ENCODE results near the gene PDK2.

The PDK2 gene

DNA sequence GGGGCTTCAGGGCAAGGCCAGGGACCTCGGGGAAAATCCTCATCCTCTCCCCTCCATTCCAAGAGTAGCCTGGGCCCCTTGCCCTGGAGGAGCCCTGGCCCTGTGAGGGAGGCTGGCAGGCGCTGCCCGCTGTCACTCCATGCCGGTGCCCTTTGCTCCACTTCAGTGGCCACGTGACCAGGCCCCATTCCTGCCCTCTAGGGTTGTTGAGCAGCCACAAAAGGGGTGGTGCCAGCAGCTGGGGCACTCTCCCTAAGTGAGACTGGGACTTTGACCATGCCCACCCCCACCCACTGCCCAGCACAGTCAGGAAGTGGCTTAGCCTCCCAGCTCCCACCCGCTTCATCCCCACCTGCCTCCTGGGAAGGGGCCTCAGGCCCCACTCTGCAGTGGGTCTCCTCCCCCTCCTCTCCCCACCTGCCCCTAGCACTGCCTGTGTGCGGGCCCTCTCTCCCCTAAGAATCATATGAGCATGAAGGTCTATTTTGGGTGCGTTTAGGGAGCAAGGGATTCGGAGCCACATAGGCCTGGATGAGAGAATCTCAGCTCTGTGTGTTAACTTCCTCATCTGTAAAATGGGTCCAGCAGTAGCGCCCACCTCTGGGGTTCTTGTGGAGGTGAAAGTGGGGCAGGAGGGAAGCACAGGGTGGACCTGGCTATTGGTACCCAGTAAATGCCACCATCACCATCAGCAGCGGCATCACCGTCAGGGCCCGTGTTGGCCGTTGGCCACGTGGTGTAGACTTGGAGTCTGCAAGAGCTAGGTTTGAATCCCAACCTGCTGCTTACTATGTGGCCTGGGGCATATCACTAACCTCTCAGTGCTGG is 7.2 kb downstream of the PDK2 start:
- DNase-seq = no peak

DNA sequence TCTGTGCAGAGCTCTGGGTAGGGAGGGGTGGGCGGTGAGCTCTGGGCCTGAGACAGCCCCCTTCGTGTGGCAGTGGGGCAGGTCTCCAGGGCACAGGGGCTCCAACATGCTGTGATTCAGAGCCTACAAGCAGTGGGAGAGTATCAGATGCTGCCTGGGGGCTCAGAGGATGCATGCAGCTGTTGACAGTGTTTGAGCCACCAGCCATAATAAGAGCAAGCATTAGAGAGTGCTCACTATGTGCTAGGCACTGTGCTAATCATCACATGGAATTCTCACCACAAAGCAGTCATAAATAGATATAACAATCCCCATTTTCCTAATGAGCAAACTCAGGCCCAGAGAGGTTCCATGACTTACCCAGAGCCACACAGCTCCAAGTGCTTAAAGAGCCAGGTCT is 8.1 kb downstream of the PDK2 start:
- DNase-seq = no peak

DNA sequence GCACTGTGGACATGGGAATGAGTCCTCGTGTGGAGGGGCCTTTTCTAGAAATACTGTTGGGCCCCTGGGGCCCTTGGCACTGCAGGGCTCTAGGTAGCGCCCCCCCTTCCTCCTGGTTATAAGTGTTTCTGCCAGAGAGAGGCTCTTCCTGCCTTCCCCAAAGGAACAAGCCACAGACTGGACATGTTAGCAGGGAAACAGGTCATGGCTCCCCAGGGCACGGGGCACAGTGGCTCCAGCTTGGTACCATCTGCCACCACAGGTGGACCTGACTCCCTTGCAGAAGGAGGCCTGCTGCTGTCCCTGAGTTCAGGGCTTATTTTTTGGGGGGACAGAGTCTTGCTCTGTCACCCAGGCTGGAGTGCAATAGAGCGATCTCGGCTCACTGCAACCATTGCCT is 8.8 kb downstream of the PDK2 start:
- DNase-seq = no peak

DNA sequence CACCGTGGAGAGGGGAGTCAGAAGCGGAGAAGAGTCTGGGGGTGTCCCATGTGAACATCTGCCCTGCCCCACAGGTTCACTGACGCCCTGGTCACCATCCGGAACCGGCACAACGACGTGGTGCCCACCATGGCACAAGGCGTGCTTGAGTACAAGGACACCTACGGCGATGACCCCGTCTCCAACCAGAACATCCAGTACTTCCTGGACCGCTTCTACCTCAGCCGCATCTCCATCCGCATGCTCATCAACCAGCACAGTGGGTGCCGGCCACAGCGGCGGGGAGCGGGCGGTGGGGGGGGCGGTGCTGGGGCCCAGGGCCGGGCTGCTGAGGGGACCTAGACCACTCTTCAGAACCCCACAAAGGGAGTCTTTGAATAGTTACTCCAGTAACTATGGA is 10.7 kb downstream of the PDK2 start:
- DNase-seq = no peak

DNA sequence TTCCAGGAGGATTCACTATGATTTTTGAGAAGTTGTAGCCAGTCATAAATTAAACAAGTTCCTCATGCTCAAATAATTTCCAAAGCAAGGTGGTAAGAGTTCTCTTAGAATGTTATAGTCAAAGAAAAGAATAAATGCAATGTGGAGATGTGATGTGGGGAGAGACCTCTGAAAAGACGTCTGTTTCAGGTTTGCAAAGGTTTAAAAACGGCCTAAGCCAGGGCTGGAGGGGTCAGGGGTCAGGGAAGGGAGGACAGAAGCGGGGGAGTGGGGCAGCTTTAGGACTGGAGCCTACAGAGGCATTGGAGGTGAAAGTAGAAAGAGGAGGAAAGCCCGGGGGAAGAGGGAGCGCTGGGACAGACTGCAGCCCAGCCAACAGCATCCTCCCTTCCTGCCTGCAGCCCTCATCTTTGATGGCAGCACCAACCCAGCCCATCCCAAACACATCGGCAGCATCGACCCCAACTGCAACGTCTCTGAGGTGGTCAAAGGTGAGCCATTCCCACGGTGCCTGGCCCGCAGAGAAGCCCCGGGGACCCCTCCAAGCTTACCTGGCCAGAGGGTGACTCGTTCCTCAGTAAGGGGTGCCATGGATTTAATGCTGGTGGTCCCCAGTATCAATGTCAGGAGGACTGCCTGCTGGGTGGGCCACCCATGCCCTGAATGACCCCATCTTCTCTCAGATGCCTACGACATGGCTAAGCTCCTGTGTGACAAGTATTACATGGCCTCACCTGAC is 11.4 kb downstream of the PDK2 start:
- no peak for DNase-seq

DNA sequence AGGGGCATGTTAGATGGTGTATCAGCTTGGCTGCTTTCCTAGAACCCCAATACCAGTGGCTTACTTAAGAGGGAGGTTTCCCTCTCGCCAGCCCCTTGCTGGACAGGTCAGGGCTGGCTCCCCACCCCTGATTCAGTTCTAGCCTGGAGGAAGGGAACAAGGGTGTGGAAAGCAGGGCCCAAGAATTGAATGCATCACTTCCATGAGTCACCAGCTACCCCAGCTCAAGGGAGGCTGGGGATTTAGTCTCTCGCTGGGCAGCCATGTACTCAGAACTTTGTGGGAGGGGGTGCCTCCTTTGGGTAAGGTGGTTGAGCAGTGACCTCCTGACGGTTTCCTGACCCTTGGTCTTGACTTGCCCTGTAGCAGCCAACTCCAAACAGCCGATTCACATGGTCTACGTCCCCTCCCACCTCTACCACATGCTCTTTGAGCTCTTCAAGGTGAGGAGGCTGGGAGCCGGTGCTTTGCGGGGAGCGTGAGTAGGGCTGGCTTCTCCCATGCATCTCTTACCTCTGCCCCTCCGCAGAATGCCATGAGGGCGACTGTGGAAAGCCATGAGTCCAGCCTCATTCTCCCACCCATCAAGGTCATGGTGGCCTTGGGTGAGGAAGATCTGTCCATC is 12.8 kb downstream of the PDK2 start:
- DNase-seq = no peak

DNA sequence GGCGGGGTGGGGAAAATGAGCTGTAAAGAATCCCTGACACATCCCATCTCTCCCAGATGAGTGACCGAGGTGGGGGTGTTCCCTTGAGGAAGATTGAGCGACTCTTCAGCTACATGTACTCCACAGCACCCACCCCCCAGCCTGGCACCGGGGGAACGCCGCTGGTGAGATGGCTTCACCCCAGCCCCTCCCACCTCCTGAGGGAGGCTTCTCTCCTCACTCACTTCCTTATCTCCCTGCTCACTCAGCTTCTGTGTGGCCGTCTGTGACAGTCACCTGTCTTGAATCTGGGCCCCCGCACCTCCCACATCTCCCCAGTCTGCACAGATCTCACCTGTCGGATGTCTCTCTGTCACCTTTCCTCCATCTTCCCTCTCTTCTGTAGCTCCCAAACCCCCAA is 13.4 kb downstream of the PDK2 start:
- no peak for DNase-seq

DNA sequence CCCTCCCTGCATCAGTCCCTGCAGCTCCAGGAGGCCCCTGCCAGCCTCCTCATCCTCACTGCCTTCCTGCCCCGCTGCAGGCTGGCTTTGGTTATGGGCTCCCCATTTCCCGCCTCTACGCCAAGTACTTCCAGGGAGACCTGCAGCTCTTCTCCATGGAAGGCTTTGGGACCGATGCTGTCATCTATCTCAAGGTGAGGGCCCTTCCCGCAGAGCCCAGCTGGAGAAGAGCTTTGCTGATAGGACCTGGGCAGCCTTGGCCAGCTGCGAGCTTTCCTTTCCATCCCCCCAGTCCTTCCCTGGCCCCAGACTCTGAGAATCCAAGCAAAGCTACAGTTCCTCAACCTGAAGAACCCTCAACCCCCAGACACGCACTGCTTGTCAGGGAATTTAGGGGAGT is 14.1 kb downstream of the PDK2 start:
- DNase-seq = no peak

DNA sequence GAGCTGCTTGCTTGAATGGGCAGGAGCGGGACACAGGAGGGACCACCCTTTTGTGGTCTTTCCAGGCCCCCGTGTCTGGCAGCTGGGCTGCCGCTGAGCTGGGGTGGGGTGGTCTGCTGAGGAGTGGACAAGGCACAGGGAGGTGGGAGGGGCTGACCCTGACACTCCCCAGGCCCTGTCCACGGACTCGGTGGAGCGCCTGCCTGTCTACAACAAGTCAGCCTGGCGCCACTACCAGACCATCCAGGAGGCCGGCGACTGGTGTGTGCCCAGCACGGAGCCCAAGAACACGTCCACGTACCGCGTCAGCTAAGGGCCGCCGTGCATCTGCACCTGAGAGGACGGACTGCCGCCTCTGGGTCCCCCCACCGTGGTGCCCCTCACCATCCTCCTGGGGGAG is 14.6 kb downstream of the PDK2 start:
- DNase-seq = no peak

DNA sequence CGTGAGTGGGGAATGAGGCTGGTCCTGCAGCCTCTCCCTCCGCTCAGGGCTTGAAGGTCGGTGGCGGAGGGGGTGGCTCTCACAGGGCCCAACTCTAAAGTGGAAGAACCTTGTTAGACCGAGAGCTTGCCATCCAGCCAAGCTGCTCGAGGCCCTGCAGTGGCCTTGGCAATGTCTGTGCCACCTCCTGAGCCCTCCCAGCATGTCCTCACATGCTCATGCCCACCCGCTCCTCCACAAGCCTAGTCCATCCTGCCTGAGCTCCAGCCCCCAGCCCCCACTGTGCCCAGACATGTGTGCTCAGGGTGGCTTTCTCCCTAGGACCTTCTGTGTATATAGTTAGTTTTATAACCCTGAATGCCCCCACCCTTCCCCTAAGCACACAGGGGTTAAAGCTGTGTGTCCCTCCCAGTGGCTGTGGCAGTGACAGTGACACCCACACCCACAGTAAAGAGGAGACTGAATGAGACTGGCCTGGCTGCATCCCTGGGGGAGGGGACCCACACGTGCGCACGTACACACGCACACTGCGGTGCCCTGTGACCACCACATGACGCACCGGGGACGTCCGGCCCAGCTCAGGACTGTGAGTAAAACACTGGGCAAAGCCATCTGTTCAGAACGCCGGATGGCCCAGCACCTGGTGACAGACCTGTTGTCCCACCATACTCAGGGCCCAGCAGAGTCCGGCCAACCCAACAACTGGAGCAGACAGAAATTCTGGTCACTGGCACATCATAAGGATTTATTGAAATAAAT is 15.6 kb downstream of the PDK2 start:
- DNase-seq = no peak

DNA sequence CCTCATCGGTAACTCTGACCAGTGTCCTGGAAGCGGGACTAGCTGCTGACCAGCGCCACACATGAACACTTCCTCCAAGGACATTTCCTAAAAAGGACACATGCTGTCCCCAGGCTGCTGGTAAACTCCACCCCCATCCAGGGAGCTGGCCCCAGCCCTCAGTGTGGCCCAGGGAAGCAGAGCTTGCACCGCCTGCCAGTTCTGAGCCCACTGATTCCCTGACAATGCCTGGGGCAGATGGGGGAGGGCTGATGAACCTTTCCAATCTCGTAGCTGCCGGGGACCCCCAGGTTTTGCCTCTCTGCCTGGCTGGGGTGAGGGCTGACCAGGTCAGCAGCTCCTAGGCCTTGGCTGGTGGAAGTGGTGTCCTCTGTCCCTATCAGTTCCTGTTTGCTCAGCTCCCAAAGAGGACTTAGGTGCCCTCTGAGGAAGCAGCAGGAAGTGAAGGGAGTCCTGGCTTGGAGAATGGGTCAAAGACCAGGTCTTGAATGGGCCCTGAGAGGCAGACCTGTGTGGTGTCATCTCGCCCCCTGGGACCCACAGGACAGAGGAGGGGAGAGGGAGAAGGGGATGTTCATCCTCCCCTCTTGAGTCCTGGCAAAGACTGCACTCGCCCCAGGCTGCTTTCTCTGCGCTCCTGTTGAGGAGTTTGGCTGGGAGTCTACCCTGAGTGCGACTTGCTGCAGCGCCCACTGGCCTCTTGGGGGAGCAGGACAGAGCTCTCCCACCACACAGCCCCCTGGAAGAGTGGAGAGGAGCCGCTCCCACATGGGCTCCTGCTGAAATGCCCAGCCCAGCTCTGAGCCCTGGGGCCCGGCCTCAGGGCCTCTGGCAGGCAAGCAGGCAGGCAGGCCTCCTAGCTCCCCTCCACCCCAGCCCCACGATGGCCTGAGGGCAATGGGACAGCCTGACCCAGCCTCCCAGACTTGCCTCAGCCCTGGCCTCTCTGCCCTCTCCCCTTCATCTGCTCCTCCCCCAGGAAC is 16.8 kb downstream of the PDK2 start:
- no peak for DNase-seq

DNA sequence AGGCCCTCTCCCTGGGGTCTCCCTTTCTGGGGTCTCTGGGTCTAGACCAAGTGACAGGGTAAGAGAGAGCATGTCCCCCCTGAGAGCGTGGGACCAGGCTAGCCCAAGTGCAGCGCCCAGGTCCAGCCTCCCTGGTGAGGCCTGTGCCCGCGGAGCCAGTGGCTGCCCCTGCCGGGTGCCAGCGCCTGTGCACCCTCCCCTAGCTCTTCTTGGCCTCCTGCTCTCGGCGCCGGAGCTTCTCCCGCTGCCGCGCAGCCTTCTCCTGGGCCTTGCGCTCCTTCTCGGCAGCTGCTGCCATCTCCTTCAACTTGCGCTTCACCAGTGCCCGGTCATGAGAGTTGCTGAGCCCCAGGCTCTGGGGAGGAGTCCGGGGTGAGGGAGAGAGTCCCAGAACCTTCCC is 17.5 kb downstream of the PDK2 start:
- DNase-seq = no peak

DNA sequence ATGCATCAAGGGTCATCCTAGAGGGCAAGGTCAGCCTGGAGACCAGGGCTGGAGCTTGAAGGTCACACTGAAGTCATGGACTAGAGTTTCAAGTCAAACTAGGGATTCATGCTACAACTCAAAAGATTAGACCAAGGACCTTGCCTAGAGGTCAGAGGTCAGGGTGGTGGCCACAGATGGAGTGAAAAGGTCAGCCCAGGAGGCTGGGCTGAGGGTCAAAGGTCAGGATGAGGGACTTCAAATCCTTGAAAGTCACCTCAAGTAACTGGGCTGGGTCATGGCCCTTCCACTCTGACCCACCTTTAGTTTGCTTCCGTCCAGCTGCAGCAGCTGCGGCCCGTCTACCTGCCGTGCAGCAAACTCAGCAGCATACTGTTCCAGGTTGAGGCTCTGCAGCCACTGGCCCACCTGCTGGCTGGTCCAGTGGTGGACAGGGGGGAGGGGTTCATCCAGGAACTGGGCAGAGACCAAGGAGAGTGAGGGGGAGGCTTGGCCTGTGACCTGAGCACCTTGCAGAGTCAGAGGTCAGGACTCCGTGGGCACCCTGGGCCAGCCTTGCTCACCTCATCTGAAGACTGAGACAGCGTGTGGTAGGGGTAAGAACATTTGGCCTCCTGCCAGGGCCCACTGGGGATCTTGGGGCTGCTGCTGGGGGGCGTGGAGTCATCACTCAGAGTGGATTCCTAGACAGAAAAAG is 18.6 kb downstream of the PDK2 start:
- no peak for DNase-seq

DNA sequence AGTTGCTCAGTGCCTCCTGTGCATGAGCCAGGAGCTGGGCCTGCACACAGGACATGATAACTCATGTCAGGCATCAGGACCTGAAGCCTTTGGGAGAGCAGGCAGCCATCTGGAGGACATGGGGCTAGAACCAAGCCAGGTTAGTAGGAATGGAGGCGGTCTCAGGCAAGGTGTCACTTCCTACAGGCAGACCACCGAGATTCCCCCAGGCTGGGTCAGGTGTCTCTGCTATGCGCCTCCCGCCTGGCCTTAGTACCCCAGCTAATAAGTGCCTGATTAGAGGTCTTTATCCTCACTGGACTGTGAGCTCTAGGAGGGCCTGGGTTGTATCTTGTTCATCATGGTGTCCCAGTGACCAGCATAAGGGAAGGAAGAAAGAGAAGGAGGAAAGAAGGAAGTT is 19.2 kb downstream of the PDK2 start:
- DNase-seq = no peak

DNA sequence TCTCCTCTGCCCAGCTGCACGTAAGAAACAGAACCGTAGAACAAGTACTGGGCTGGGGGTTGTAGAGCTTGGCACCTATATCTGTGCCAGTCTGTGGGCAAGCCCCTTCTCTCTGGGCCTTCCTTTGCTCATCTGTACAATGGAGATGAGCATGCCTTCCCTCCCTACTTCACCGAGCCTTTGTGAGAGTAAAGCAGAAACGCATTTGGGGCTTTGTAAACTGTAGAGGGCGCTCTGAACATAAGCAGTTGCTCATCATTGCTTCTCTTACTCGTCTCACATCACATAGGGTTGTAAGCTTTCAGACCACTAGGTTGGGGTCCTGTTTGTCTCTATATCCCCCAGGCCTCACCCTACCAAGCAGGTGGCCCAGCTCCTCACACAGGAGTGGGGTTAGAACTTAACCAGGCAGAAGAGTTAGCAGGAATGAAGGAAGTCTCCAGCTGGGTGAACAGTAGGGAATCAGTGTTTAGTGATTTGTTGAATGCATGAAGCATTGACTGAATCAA is 19.8 kb downstream of the PDK2 start:
- peak; percentile 59 for DNase-seq

DNA sequence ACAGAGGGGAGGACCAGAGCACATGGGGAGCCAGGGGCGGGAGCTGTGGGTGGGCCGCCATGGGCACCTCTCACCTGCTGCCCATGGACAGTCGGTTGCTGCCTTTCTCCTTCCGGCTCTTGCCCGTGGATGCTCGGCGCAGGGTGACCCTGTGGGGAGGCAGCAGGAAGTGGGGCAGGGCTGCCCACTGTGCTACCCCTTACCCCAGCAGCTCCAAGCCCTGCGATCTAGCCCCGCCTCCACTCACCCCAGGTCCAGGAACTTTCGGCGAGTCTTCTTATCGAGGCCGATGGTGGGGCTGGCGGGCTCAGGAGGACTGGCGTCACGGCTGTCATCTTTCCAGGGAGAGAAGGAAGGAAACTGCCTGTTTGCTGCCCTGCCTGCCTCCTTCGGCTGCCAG is 20.6 kb downstream of the PDK2 start:
- DNase-seq = no peak

DNA sequence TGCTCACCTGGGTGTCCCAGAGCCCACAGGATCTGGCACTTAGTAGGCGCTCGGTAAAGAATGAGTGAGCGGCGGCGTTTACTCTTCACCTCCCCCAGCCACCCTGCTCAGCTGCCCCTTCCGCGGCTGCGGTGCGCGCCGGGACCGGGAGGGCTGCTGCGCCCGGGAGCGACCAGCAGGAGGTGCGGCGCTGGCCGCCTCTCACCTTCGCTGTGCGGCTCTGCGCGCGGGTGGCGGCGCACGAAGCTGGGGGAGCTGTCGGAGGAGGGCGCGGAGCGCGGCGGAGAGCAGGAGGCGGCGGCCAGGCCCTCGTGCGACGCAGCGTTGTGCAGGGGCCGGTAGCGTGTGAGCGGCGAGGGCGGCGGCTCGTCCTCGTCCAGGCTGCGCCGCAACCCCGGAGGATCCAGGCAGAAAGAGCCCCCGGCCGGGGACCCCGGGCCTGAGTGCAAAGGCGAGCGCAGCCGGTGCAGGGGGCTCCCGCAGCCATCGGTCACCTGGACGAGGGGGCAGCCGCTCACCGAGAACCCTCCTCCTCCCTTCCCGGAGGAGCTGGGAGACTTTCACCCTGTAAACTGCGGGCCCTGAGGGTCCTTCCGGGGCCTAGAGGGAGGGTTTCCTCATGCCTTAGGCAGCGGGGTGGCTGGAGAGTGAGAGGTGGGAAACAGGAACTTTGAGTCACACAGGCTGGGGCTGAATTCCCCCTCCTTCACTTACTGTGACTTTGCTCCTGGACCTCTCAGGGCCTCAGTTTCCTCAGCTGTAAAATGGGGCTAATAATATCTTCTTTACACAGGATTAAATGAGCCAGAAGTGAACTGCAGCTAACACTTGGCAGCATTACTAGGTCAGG is 22.3 kb downstream of the PDK2 start:
- no peak for DNase-seq

DNA sequence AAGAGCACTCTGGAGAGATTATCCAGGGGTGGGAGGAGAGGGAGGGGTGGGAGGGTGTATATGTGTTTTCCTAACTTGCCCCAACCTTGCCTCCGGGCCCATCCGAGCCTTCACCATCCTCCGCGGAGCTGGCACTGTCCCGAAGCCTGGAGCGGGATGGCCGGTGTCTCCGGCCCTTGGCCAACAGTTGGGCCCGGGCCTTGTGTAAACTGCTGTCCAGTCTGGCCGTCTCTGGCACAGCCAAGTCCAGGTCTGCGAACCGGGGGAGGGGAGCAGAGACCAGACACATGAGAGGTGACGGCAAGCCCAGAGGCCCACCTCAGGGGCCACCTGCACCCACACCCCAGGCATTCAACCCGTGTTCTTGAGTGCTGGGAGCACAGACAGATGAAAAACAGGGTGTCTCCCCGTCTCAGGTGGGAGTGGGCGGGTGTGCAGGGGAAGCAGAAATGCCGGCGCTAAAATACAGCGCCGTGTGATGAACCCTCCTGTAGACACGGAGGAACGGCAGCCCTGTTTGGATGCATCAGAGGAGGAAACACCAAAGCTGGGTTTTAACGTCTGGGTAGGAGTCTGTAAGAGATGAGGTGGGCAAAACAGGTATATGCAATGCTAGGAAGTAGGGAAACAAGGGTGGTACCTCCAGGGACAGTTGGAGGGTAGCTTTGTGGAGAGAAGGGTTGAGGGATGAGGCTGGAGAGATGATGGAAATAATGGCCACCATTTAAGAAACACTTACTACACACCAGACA is 23.1 kb downstream of the PDK2 start:
- DNase-seq = no peak

DNA sequence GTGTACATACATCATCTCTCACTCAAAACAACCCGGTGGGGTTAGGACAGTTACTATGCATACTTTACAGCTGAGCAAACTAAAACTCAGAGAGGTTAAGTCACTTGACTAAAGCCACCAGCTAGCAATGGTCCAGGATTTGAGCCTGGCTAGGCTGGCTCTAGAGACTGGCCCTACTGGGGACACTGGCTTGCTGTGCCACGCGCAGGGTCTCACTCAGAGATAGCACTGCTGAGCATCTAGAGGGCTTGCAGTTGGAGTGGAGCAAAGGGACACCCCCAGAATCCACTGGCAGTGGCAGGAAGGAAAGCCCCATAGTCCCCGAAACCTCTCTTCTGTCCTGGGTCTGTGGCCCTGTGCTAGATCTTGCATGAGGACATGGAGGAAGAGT is 23.7 kb downstream of the PDK2 start:
- DNase-seq = no peak

Measured in NCI-H748 treated with DMSO at 0.1 percent for 48 hours (cell line).